H9 (cell line): Measurements from ENCODE around the gene C2orf80. TPM values are rescaled to one million over a fixed set of nuclear protein-coding genes. Genes with fewer than 3 reads are reported as not detected.

Experiments used
- DNase-seq: peaks from one replicate; pipeline ENCODE4 v3.0.0-alpha.2; 2017
- H2AFZ ChIP-seq: one replicate; pipeline ENCODE4 v1.6.1; 2013; ENCODE audit warnings: mild to moderate bottlenecking, low read length, control low read depth, moderate library complexity
- H2AK5ac ChIP-seq: 2 replicates; pipeline ENCODE4 v1.6.1; 2013; ENCODE audit warnings: low read length, control low read depth, mixed read lengths; ENCODE audit not compliant: insufficient read length
- H2BK120ac ChIP-seq: one replicate; pipeline ENCODE4 v1.6.1; 2013; ENCODE audit warnings: low read depth, mild to moderate bottlenecking, low read length, control low read depth, inconsistent platforms; ENCODE audit not compliant: poor library complexity, severe bottlenecking
- H2BK12ac ChIP-seq: 2 replicates; pipeline ENCODE4 v1.6.1; 2013; ENCODE audit warnings: low read length, control low read depth, mixed read lengths, low read depth; ENCODE audit not compliant: insufficient read length
- H2BK15ac ChIP-seq: 2 replicates; pipeline ENCODE4 v1.6.1; 2013; ENCODE audit warnings: low read depth, low read length, control low read depth
- H2BK20ac ChIP-seq: one replicate; pipeline ENCODE4 v1.6.1; 2013; ENCODE audit warnings: low read depth, mild to moderate bottlenecking, low read length, control low read depth, inconsistent platforms; ENCODE audit not compliant: poor library complexity, severe bottlenecking
- H2BK5ac ChIP-seq: 2 replicates; pipeline ENCODE4 v1.6.1; 2013; ENCODE audit warnings: low read length, control low read depth, mixed read lengths; ENCODE audit not compliant: insufficient read length
- H3K14ac ChIP-seq: 2 replicates; pipeline ENCODE4 v1.6.1; 2013; ENCODE audit warnings: low read length, control low read depth; ENCODE audit not compliant: insufficient read depth
- H3K18ac ChIP-seq: 2 replicates; pipeline ENCODE4 v1.6.1; 2013; ENCODE audit warnings: low read depth, mild to moderate bottlenecking, mixed read lengths, low read length, control low read depth; ENCODE audit not compliant: insufficient read length
- H3K23ac ChIP-seq: 2 replicates; pipeline ENCODE4 v1.6.1; 2013; ENCODE audit warnings: low read length, control low read depth, mixed read lengths, low read depth; ENCODE audit not compliant: insufficient read length
- H3K23me2 ChIP-seq: 2 replicates; pipeline ENCODE4 v1.6.1; 2013; ENCODE audit warnings: low read depth, mild to moderate bottlenecking, mixed read lengths, low read length, control low read depth; ENCODE audit not compliant: insufficient read length, poor library complexity, severe bottlenecking
- H3K27ac ChIP-seq: 2 replicates; pipeline ENCODE4 v1.5.1; 2013; ENCODE audit warnings: low read length, control low read depth, mixed read lengths, low read depth; ENCODE audit not compliant: insufficient read length
- H3K27me3 ChIP-seq: 2 replicates; pipeline ENCODE4 v1.6.1; 2013; ENCODE audit warnings: low read length, control low read depth, inconsistent platforms; ENCODE audit not compliant: insufficient read depth
- H3K4ac ChIP-seq: 2 replicates; pipeline ENCODE4 v1.6.1; 2013; ENCODE audit warnings: low read depth, mild to moderate bottlenecking, control low read depth, inconsistent platforms, low read length, moderate library complexity
- H3K4me1 ChIP-seq: 2 replicates; pipeline ENCODE4 v1.6.1; 2013; ENCODE audit warnings: low read length, control low read depth, inconsistent platforms; ENCODE audit not compliant: insufficient read depth
- H3K4me2 ChIP-seq: 2 replicates; pipeline ENCODE4 v1.6.1; 2013; ENCODE audit warnings: low read length, control low read depth, mixed read lengths; ENCODE audit not compliant: insufficient read length, insufficient read depth
- H3K56ac ChIP-seq: 2 replicates; pipeline ENCODE4 v1.6.1; 2013; ENCODE audit warnings: low read depth, mild to moderate bottlenecking, mixed read lengths, low read length, control low read depth; ENCODE audit not compliant: insufficient read length
- H3K79me1 ChIP-seq: 2 replicates; pipeline ENCODE4 v1.6.1; 2013; ENCODE audit warnings: low read depth, mild to moderate bottlenecking, moderate library complexity, low read length, control low read depth, inconsistent platforms; ENCODE audit not compliant: insufficient read depth, poor library complexity, severe bottlenecking
- H3K79me2 ChIP-seq: 2 replicates; pipeline ENCODE4 v1.6.1; 2013; ENCODE audit warnings: low read length, control low read depth, inconsistent platforms; ENCODE audit not compliant: insufficient read depth
- H3K9ac ChIP-seq: 2 replicates; pipeline ENCODE4 v1.6.1; 2013; ENCODE audit warnings: low read length, control low read depth, mixed read lengths; ENCODE audit not compliant: insufficient read length; ENCODE audit errors: extremely low read depth
- H3K9me3 ChIP-seq: one replicate; pipeline ENCODE4 v1.6.1; 2013; ENCODE audit warnings: low read depth, low read length, inconsistent platforms; ENCODE audit not compliant: control insufficient read depth
- H3T11ph ChIP-seq: one replicate; pipeline ENCODE4 v1.6.1; 2013; ENCODE audit warnings: mild to moderate bottlenecking, low read length, control low read depth, inconsistent platforms
- H4K20me1 ChIP-seq: one replicate; pipeline ENCODE4 v1.6.1; 2013; ENCODE audit not compliant: control insufficient read depth, insufficient read length, insufficient read depth
- H4K5ac ChIP-seq: 2 replicates; pipeline ENCODE4 v1.6.1; 2013; ENCODE audit warnings: low read depth, mild to moderate bottlenecking, mixed read lengths, low read length, control low read depth; ENCODE audit not compliant: insufficient read length
- H4K8ac ChIP-seq: replicated peaks from 2 replicates; pipeline ENCODE4 v1.6.1; 2013; ENCODE audit warnings: low read length, control low read depth, mixed read lengths, low read depth; ENCODE audit not compliant: insufficient read length
- H4K91ac ChIP-seq: 2 replicates; pipeline ENCODE4 v1.6.1; 2013; ENCODE audit warnings: low read depth, mild to moderate bottlenecking, moderate library complexity, mixed read lengths, low read length, control low read depth; ENCODE audit not compliant: insufficient read length
- H3K27ac Mint-ChIP-seq, 3 experiments: 2 replicates in 2 of 3; 3 replicates in 1 of 3; pipeline ENCODE4 v1.8.0; 2020 to 2021; ENCODE audit warnings: mixed read lengths in 3 of 3, mild to moderate bottlenecking in 1 of 3, moderate library complexity in 1 of 3
- H3K27me3 Mint-ChIP-seq: 2 replicates; pipeline ENCODE4 v1.8.0; 2021; ENCODE audit warnings: low read depth, mild to moderate bottlenecking, moderate library complexity, mixed read lengths
- H3K36me3 Mint-ChIP-seq, 3 experiments: 2 replicates in 2 of 3; 3 replicates in 1 of 3; pipeline ENCODE4 v1.8.0; 2020 to 2021; ENCODE audit warnings: low read depth in 3 of 3, mixed read lengths in 3 of 3; ENCODE audit not compliant: insufficient read depth in 1 of 3
- H3K4me1 Mint-ChIP-seq, 2 experiments: 2 replicates each; pipeline ENCODE4 v1.8.0; 2020; ENCODE audit warnings: mixed read lengths in 2 of 2
- H3K4me3 Mint-ChIP-seq, 2 experiments: 2 replicates in 1 of 2; 3 replicates in 1 of 2; pipeline ENCODE4 v1.8.0; 2020 to 2021; ENCODE audit warnings: mild to moderate bottlenecking in 2 of 2, mixed read lengths in 2 of 2, moderate library complexity in 1 of 2
- H3K9me3 Mint-ChIP-seq, 2 experiments: 2 replicates in 1 of 2; 3 replicates in 1 of 2; pipeline ENCODE4 v1.8.0; 2020; ENCODE audit warnings: mild to moderate bottlenecking in 2 of 2, mixed read lengths in 2 of 2, moderate library complexity in 1 of 2
- WGBS: extraction: QIAGEN DNeasy Blood & Tissue Kit; methylation state at CpG from one replicate; pipeline ENCODE4 v1.1.7; 2013; ENCODE audit warnings: missing lambda C conversion rate, low lambda C conversion rate, mixed read lengths; ENCODE audit not compliant: insufficient read length; ENCODE audit errors: extremely low coverage; 5-methylcytosine and 5-hydroxymethylcytosine counted together
- total RNA-seq: library from RNA; stranded (reverse); gene quantifications from 2 replicates; pipeline ENCODE4 v1.2.1, GENCODE V29; 2021
- TF ChIP-seq, protein P1 (sequence below): fragments of 200-600 bp; sonication (generic); conservative IDR thresholded peaks from 3 replicates; pipeline ENCODE4 v1.8.0; 2021; ENCODE audit warnings: antibody characterized with exemption, mild to moderate bottlenecking

C2orf80 gene
- total RNA-seq, 1 experiment from 2014 or later = not detected

DNA sequence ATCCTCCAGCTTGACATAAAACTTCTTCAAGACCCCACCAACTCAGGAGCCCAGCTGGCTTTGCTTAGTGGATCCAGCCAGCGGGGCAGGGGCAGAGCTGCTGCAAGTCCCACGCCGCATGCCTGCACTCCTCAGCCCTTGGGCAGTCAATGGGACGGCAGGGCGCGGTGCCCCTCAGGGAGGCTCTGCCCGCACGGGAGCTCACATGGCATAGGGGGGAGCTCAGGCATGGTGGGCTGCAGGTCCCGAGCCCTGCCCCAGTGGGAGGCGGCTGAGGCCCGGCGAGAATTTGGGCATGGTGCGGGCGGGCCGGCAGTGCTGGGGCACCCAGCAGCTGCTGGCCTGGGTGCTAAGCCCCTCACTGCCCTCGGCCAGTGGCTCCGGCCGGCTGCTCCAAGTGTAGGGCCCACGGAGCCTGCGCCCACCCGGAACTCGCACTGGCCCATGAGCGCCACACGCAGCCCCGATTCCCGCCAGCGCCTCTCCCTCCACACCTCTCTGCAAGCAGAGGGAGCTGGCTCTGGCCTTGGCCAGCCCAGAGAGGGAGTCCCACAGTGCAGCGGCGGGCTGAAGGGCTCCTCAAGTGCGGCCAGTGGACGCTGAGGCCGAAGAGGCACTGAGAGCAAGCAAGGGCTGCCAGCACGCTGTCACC lies 37.9 kb upstream of the C2orf80 start:
- H2AK5ac ChIP-seq = no peak overlapping the region
- H2BK120ac ChIP-seq = no peak overlapping the region
- H4K8ac ChIP-seq = no peak overlapping the region
- H3K4me3 Mint-ChIP-seq = no peak overlapping the region
- peaks cover 0 to 4% (median 0%) of the 10 kb centered on the region in 3 experiments; a peak in 4 of 7 replicates for H3K36me3 Mint-ChIP-seq
- H2BK5ac ChIP-seq = no peak overlapping the region
- no peaks in the 10 kb centered on the region for H3K9me3 ChIP-seq
- no peak overlapping the region for H3K23ac ChIP-seq
- no peak for DNase-seq
- H3K4ac ChIP-seq = no peak overlapping the region
- H3K14ac ChIP-seq = no peak overlapping the region; the same call in 1 of the 2 replicates
- H4K91ac ChIP-seq = no peak overlapping the region
- no peak overlapping the region for H3K18ac ChIP-seq
- no peaks in the 10 kb centered on the region for H3K23me2 ChIP-seq
- H3K27me3 Mint-ChIP-seq = no peaks in the 10 kb centered on the region
- H3K27me3 ChIP-seq = no peaks in the 10 kb centered on the region
- no peak overlapping the region for H3K56ac ChIP-seq
- H2BK20ac ChIP-seq = no peak overlapping the region
- H4K20me1 ChIP-seq = no peaks in the 10 kb centered on the region
- peaks cover 4 to 20% of the 10 kb centered on the region in 2 experiments; a peak in 4 of 5 replicates for H3K9me3 Mint-ChIP-seq
- no peaks in the 10 kb centered on the region for H3K4me1 ChIP-seq
- no CpG with 5 or more reads among the region's 33 CpGs for WGBS
- no peaks in the 10 kb centered on the region for H3K4me1 Mint-ChIP-seq
- H3K27ac Mint-ChIP-seq = no peak overlapping the region
- H2AFZ ChIP-seq = no peak overlapping the region
- H2BK12ac ChIP-seq = no peak overlapping the region
- H3K79me2 ChIP-seq = no peaks in the 10 kb centered on the region
- H3K79me1 ChIP-seq = no peaks in the 10 kb centered on the region
- H2BK15ac ChIP-seq = no peak overlapping the region
- H3K27ac ChIP-seq = no peak overlapping the region
- H3K4me2 ChIP-seq = no peak overlapping the region
- TF ChIP-seq, protein P1, sequence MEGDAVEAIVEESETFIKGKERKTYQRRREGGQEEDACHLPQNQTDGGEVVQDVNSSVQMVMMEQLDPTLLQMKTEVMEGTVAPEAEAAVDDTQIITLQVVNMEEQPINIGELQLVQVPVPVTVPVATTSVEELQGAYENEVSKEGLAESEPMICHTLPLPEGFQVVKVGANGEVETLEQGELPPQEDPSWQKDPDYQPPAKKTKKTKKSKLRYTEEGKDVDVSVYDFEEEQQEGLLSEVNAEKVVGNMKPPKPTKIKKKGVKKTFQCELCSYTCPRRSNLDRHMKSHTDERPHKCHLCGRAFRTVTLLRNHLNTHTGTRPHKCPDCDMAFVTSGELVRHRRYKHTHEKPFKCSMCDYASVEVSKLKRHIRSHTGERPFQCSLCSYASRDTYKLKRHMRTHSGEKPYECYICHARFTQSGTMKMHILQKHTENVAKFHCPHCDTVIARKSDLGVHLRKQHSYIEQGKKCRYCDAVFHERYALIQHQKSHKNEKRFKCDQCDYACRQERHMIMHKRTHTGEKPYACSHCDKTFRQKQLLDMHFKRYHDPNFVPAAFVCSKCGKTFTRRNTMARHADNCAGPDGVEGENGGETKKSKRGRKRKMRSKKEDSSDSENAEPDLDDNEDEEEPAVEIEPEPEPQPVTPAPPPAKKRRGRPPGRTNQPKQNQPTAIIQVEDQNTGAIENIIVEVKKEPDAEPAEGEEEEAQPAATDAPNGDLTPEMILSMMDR = no peak
- no peak overlapping the region for H4K5ac ChIP-seq
- H3K9ac ChIP-seq = no peak overlapping the region
- H3T11ph ChIP-seq = no peak overlapping the region
